ENCODE results near the gene CEP131. TPM values are rescaled to one million over a fixed set of nuclear protein-coding genes. Genes with fewer than 3 reads are reported as not detected.

The CEP131 gene
- total and polyA plus RNA-seq, 2 of the 8 experiments (the other 6 are each of a cell fraction or from before 2014, with no cell fraction given), result 5.9 to 23.2 TPM

DNA sequence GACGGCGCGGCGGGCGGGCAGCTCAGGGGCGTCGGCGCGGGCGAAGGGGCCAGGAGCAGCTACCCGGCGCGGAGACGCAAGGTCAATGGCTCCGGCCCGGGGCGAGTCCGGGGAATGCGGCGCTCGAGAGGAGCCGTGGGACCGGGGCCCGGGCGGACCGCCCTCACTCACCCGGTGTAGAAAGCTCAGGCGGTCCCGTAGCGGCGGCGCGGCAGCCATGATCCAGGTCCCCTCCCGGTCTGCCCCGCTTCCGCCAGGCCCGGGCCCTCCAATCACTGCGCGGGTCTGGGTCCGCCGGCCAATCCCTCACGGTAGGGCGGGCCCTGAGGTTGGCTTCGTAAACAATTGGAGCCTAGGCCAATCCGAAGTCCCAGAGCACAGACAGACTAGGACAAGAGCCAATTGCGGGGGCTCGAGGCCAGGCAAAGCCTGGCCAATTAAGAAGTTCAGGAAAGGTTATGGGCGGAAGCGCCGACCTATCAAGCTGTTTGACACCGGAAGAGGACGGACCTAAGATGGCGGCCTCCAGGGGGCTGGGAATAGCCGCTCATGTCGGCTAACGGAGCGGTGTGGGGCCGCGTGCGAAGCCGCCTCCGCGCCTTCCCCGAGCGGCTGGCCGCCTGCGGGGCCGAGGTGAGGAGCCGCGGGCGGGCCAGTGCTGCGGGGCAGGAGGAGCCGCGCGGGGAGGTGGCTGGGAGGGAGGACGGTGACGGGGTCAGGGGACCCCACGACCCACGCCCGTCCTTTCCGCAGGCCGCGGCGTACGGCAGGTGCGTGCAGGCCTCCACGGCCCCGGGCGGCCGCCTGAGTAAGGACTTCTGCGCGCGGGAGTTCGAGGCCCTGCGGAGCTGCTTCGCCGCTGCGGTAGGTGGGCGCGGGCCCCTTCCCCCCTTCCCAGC, 16.3 kb upstream of the CEP131 start, which contains the start of the genes NDUFAF8 and TEPSIN (continued):
- TF ChIP-seq SP4 (IDR thresholded peaks at IDR 0.05; ENCODE audit: low read length) (0 out of 2 replicates have a peak, but pooled peaks have one; percentile 46), POLR2A (IDR thresholded peaks at IDR 0.05; ENCODE audit: control extremely low read depth in 1 of 2, low read depth in 2 of 2, low read length in 2 of 2) (peak in 1 of 2 experiments; percentile 47; a peak in 2 of 3 replicates), SIN3A (conservative IDR thresholded peaks at IDR 0.05 in 1 of 2, IDR thresholded peaks at IDR 0.05 in 1 of 2; ENCODE audit: low read depth in 1 of 2, low read length in 2 of 2) (peak in 1 of 2 experiments; percentile 71; a peak in 2 of 4 replicates), ASH2L (IDR thresholded peaks at IDR 0.05; ENCODE audit: low read length) (peak; percentile 25), CHD2 (IDR thresholded peaks at IDR 0.05; ENCODE audit: low read length) (peak; percentile 96), BRCA1 (IDR thresholded peaks at IDR 0.05; ENCODE audit: low read depth, low read length) (no peak), SP2 (IDR thresholded peaks at IDR 0.05; ENCODE audit: low read length) (peak; percentile 96), KDM5A (IDR thresholded peaks at IDR 0.05; ENCODE audit: low read length) (peak; percentile 75), GABPA (IDR thresholded peaks at IDR 0.05; ENCODE audit: borderline replicate concordance, insufficient read depth, low read length) (peak; percentile 84; the same call in 1 of the 2 replicates), YY1 (IDR thresholded peaks at IDR 0.05; ENCODE audit: low read depth, low read length) (peak; percentile 97), SP1 (IDR thresholded peaks at IDR 0.05; ENCODE audit: low read depth, low read length) (peak; percentile 100), TAF1 (IDR thresholded peaks at IDR 0.05; ENCODE audit: low read depth, low read length) (peak; percentile 79)

Measured in H1 (cell line).